Adipose tissue (tissue), 3 donors: ENCODE measurements around the gene CDH22. TPM values are rescaled to one million over a fixed set of nuclear protein-coding genes. Genes with fewer than 3 reads are reported as not detected.

Experiments used
- H3K27ac ChIP-seq: one replicate; pipeline ENCODE4 v1.5.1; 2013; ENCODE audit warnings: low read depth, low read length
- WGBS, 3 donors: extraction: QIAGEN DNeasy Blood & Tissue Kit; methylation state at CpG; one replicate each; pipeline ENCODE4 v1.1.7; 2013; 5-methylcytosine and 5-hydroxymethylcytosine counted together
- polyA plus RNA-seq, 3 donors: library from polyadenylated mRNA; stranded (reverse); fragments of 200-250 nt; gene quantifications; one replicate each; pipeline ENCODE4 v1.2.3, GENCODE V29; 2013
- donor health status: healthy with polysubstance abuse.
- donor health status: Bipolar disorder and iron deficiency.
- donor health status: healthy.

Gene CDH22
- polyA plus RNA-seq, 3 donors, result 0.16 to 1.3 (median 0.45) TPM

GRCh38 chr20:46307139-46307998 lies 929 bp downstream of the CDH22 start:
- no peak overlapping the region for H3K27ac ChIP-seq
- WGBS, 3 donors, result 0 to 1% (median 1%) methylated on average over 38 to 90 of the region's 90 CpGs

- WGBS, 3 donors, result 30 to 36% (median 32%) methylated on average over 10 of the region's 10 CpGs
- H3K27ac ChIP-seq, result no peak overlapping the region
Measured at GRCh38 chr20:46306743-46307138, 1.6 kb downstream of the CDH22 start.

- 63 to 79% (median 77%) methylated on average over 9 of the region's 9 CpGs for WGBS, 3 donors
Measured at GRCh38 chr20:46305973-46306360, 2.3 kb downstream of the CDH22 start.

GRCh38 chr20:46305331-46305972 lies 2.8 kb downstream of the CDH22 start:
- H3K27ac ChIP-seq, result no peak overlapping the region
- WGBS, 3 donors, result 22 to 31% (median 28%) methylated on average over 12 of the region's 12 CpGs

More at GRCh38 chr20:46305973-46306360, 2.3 kb downstream of the CDH22 start:
- H3K27ac ChIP-seq, result no peak overlapping the region

GRCh38 chr20:46304852-46305251 lies 3.4 kb downstream of the CDH22 start:
- WGBS, 3 donors, result 68 to 72% (median 71%) methylated on average over 3 of the region's 3 CpGs
- H3K27ac ChIP-seq, result no peak overlapping the region

- H3K27ac ChIP-seq, result no peak overlapping the region
- WGBS, 3 donors, result 75 to 89% (median 77%) methylated on average over 4 of the region's 4 CpGs
Measured at GRCh38 chr20:46304361-46304760, 3.9 kb downstream of the CDH22 start.

- H3K27ac ChIP-seq, result no peak overlapping the region
- 73 to 80% (median 76%) methylated on average over 11 of the region's 11 CpGs for WGBS, 3 donors
Measured at GRCh38 chr20:46303176-46303956, 4.9 kb downstream of the CDH22 start.

GRCh38 chr20:46302106-46302505 lies 6.2 kb downstream of the CDH22 start:
- no peak overlapping the region for H3K27ac ChIP-seq
- WGBS, 3 donors, result 77 to 83% (median 81%) methylated on average over 5 of the region's 5 CpGs

GRCh38 chr20:46300281-46300680 lies 8.0 kb downstream of the CDH22 start:
- WGBS, 3 donors, result 83 to 87% (median 83%) methylated on average over 12 of the region's 12 CpGs

GRCh38 chr20:46299078-46299477 lies 9.2 kb downstream of the CDH22 start:
- H3K27ac ChIP-seq, result no peak overlapping the region
- 33 to 61% (median 59%) methylated on average over 7 of the region's 7 CpGs for WGBS, 3 donors

More at GRCh38 chr20:46300281-46300680, 8.0 kb downstream of the CDH22 start:
- H3K27ac ChIP-seq, result no peak overlapping the region

GRCh38 chr20:46298374-46298773 lies 9.9 kb downstream of the CDH22 start:
- no peak overlapping the region for H3K27ac ChIP-seq
- WGBS, 3 donors, result 80 to 85% (median 83%) methylated on average over 3 of the region's 3 CpGs

GRCh38 chr20:46296526-46297250 lies 11.6 kb downstream of the CDH22 start:
- 64 to 66% (median 65%) methylated on average over 12 of the region's 12 CpGs for WGBS, 3 donors
- H3K27ac ChIP-seq, result no peak overlapping the region

- no peak overlapping the region for H3K27ac ChIP-seq
- 21 to 27% (median 27%) methylated on average over 3 of the region's 3 CpGs for WGBS, 3 donors
Measured at GRCh38 chr20:46293084-46293483, 15.2 kb downstream of the CDH22 start.

GRCh38 chr20:46291401-46291800 lies 16.9 kb downstream of the CDH22 start:
- no peak overlapping the region for H3K27ac ChIP-seq
- WGBS, 3 donors, result 50 to 64% (median 52%) methylated on average over 8 of the region's 8 CpGs

GRCh38 chr20:46289432-46289831 lies 18.9 kb downstream of the CDH22 start:
- WGBS, 3 donors, result 67 to 72% (median 69%) methylated on average over 5 of the region's 5 CpGs
- no peak overlapping the region for H3K27ac ChIP-seq

- no peak overlapping the region for H3K27ac ChIP-seq
- 75 to 82% (median 80%) methylated on average over 7 of the region's 7 CpGs for WGBS, 3 donors
Measured at GRCh38 chr20:46286977-46287376, 21.3 kb downstream of the CDH22 start.

- no peak overlapping the region for H3K27ac ChIP-seq
- WGBS, 3 donors, result 44 to 54% (median 48%) methylated on average over 13 of the region's 13 CpGs
Measured at GRCh38 chr20:46286382-46286781, 21.9 kb downstream of the CDH22 start.

- no peak overlapping the region for H3K27ac ChIP-seq
- WGBS, 3 donors, result 50 to 73% (median 72%) methylated on average over 3 of the region's 3 CpGs
Measured at GRCh38 chr20:46285740-46286139, 22.6 kb downstream of the CDH22 start.
